Measurements from ENCODE around the gene TFF2.
A peak's percentile ranks its signal among the peaks of the same experiment; 100 is the strongest.

The TFF2 gene

DNA sequence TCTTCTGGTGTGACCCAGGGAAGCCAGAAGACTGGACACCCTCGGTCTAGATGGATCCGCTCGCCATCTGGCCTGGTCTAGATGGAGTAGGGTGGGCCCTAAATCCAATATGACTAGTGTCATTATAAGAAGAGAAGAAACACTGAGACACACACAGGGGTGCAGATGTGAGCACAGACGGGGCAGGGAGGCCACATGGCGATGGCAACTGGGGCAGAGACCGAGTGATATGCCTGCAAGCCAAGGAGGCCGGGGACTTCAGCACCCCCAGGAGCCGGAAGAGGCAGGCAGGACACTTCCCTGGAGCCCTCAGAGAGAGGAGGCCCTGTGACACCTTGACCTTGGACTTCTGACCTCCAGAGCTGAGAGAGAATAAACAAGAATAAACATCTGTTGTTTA, 30.0 kb downstream of the TFF2 start:
- no peak for DNase-seq (ENCODE audit: low read depth)

GRCh38 chr21:42319851-42320572, 30.8 kb downstream of the TFF2 start:
- no peak for DNase-seq (ENCODE audit: low read depth)

GRCh38 chr21:42319376-42319775, 31.4 kb downstream of the TFF2 start:
- no peak for DNase-seq (ENCODE audit: low read depth)

DNA sequence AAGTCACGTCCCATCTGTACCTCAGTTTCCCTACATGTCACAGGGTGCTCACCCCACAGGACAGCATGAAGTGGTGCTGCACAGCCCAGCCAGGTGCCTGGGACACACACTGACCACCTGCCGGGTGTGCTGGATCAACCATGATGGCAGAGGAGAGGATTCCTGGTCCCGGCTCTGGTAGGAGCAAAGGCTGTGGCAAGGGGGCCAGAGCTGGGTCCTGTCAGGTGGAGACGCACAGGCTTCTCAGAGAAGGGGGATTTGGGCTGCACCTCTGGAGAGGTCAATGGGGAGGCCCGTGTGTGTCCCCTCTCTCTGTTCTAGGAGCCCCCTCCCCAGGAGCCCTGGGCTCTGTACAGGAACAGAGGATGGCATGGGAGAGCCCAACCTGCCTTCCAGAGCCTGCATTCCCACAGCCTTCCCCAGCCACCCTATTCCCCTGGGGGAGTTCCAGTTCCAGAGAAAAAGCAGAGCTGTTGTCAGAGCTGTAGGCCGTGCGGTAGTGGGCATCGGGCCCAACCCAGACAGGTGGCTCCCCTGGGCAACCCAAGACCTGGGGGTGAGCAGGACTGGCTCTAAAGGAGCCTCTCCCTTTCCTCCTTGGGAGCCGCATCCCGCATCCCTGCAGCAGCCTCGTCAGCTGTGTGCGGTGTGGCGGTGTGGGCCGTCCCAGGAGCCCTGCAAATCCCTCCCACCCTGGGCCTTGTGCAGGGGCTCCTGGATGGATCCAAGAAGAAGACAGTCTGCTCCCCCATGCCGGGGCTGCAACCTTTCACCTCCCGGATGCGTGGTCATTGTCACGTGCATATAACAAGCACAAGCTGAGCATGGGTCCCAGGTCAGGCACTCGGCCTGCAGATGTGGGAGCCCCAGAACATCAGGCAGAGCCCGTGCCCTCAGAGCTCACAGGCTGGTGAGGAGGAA, 32.7 kb downstream of the TFF2 start:
- DNase-seq (ENCODE audit: low read depth) = no peak

DNA sequence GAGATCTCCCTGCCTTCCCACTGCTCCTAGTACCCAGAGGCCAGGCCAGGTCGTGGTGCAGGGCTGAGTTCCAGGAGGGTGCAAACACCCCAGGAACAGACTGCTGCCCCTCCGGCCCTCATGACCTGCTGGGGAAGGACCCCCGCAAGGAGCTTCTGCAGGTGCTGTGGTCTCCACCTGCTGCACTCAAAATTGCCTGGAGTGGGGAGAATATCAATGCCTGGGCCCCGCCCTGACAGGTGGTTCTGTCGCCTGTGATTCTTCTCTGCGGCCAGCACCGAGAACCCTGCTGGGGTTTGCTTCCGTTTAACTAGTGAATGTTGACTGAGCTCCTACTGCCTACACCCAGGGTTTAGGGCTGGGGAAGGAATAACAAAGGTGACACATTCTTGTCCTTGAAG, 33.5 kb downstream of the TFF2 start:
- no peak for DNase-seq (ENCODE audit: low read depth)

- no peak for DNase-seq (ENCODE audit: low read depth)
Measured at GRCh38 chr21:42316891-42317290, 33.9 kb downstream of the TFF2 start.

DNA sequence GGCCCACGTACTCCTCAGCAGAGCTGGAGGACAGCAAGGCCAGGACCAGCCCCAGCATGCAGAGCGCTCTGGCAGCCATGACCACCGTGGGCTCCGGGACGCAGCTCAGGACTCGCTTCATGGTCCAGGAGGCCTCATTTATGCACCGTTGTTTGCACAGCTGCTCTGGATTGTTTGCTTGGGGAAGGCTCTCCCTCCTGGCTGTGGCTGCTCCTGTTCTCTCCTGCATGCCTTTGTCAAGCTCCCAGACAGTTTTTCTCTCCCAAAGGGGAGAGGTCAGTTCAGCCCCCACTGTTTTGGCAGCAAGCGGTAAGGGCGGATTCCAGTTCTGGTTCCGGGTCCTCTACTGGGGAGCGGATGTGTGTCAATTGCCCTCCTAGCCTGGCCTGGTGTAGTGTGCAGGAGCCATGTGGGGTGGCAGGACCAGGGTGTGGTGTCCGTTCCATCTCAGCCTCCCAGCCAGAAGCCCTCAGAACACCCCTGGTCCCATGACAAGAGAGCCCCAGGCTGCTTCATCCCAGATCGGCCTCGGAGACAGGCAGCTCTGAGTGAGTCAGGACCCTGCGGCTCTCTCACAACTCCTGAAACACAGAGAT, 35.4 kb downstream of the TFF2 start, which contains the start of gene TFF3:
TSS of gene TFF3 (minus strand) at position 114 of the 596 bp plus-strand sequence. CDS start at position 79, 35 bp downstream.
- DNase-seq (ENCODE audit: low read depth) = no peak

DNA sequence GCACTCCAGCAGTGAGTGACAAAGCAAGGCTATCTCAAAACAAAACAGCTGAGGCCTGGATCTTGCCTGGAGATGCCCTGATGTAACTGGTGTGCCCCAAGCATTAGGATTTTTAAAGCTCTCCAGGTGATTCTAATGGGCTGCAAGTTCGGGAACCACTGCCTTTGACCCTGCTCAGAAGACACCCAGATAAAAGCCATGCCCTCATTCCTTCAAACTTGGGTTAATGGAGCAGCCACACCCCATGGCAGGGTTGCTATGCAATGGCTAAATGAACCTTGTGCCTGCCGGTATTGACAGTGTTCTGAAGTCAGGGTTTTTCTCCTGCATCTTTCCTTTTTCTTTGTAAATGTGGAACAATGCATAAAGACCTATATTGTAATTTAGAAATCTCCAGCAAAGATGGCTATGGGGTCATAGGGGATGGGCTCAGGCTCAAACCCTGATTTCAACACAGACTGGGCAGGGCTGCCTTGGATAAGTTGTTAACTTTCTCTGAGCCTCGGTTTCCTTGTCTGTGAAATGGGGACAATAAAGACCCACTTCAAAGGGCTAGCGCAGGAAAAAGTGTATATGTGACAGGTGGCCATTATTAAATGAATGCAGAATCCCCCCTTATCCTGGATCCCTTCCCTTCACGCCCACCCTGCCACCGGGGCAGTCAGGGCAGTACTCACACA, 36.0 kb downstream of the TFF2 start:
- DNase-seq (ENCODE audit: low read depth) = no peak

DNA sequence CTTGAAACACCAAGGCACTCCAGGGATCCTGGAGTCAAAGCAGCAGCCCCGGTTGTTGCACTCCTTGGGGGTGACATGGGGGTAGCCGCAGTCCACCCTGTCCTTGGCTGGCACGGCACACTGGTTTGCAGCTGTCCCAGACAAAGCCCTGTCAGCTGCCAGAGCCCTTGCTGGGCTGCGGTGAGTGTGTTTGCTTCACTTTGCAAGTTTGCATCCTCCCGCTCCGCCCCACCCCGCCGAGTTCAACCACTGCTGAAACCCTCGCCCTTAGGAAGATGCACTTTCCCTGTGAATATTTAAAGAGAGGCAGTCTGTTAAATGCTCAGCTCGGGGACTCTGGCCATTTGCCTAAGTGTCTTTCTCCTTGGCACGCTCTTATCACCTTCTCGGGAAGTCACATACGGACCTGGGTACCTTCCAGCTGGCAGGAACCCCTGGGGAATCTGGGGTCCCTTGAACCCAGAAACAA, 37.3 kb downstream of the TFF2 start:
- DNase-seq (ENCODE audit: low read depth) = no peak

- DNase-seq (ENCODE audit: low read depth) = no peak
Measured at GRCh38 chr21:42312626-42313104, 38.1 kb downstream of the TFF2 start.

DNA sequence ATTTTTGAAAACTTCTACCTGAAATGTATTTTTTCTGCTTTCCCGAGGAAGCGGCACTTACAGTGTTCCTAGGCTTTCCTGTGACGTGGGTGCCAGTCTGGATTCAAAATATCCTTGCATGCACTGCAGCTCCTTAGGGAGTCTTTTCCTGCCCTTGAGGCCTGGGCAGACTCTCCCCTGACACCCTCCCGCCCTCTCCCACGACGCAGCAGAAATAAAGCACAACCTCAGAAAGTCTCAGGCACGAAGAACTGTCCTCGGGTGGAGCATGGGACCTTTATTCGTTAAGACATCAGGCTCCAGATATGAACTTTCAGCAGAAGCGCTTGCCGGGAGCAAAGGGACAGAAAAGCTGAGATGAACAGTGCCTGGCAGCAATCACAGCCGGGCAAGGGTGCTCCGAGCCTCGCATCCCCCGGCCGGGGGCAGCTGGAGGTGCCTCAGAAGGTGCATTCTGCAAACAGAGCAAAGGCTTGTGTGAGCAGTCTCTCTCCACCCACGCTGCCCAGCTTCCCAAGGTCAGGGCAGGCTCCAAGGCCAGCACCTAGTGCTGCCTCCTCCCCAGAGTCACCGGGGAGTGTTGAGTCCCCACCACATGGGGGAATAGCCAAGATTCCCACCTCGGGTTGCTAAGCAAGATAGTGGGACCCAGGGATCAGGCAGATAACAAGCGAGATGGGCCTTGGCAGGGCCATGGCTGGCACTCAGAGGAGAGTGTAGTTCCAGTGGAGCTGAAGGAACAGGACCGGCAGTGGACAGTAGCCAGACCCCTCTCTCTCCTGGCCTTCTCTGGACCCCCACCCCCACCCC, 38.8 kb downstream of the TFF2 start:
- DNase-seq (ENCODE audit: low read depth) = no peak

DNA sequence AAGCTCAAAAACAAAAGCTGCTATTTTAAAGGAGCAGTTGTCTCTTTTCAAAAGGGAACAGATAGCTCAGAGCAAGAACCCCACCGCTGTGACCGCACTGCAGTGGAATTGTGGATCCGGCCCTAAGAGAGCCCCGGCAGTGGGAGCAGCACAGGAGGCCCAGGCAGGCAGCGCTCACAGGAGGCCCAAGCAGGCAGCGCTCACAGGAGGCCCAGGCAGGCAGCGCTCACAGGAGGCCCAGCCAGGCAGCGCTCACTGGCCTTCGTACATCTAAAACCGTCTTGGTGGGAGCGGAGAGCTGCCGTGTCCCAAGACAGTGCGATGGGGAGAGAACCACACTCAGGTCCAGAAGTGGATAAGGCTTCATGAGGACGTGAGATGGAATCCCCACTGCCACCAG, 39.6 kb downstream of the TFF2 start:
- no peak for DNase-seq (ENCODE audit: low read depth)

- DNase-seq (ENCODE audit: low read depth) = no peak
Measured at GRCh38 chr21:42310411-42311001, 40.3 kb downstream of the TFF2 start.

GRCh38 chr21:42309753-42310213, 41.0 kb downstream of the TFF2 start:
- DNase-seq (ENCODE audit: low read depth) = peak; percentile 48

- no peak for DNase-seq (ENCODE audit: low read depth)
Measured at GRCh38 chr21:42308914-42309752, 41.7 kb downstream of the TFF2 start.

GRCh38 chr21:42308161-42308913, 42.5 kb downstream of the TFF2 start:
- no peak for DNase-seq (ENCODE audit: low read depth)

DNA sequence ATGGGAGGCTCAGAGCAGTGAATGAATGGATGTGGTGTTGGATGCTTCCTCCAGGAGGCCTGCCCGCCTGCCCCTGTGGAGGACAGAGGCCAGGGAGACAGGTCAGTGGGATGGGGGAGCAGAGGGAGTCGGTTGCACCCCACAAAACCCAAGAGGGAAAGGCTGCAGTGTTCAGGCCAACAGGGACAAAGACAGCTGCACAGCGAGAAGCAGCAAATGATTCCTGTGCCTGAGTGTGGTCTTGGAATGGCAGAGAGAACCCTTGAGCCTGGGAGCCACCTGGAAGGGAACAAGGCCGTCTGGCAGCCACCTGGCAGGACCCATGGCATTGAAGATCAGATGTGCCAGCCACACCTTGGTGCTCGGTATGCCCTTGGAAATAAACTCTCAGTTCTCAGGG, 43.7 kb downstream of the TFF2 start:
- no peak for DNase-seq (ENCODE audit: low read depth)

- no peak for DNase-seq (ENCODE audit: low read depth)
Measured at GRCh38 chr21:42306366-42307035, 44.3 kb downstream of the TFF2 start.

All from activated T-cell treated with anti-CD3 and anti-CD28 coated beads for 24 hours (primary cell).